Activated effector memory CD4-positive, alpha-beta T cell treated with anti-CD3 and anti-CD28 coated beads, Interleukin-2, amount 50 U/mL, for 16 hours (primary cell): ENCODE data around the gene GCK.
"Not testable (repeated sequence)": the region's sequence is repeated elsewhere in the genome, so short reads cannot be mapped to it uniquely, and the experiment has no call there.

Experiments
- DNase-seq: peaks from one replicate; pipeline ENCODE4 v3.0.0-alpha.2; 2020

Gene GCK

GRCh38 chr7:44200699-44201461 is 11.6 kb upstream of the GCK start, which contains the start of gene YKT6:
Gene YKT6 (plus strand): TSS chr7:44200978. CDS start chr7:44201136, 158 bp downstream.
- DNase-seq = peak; percentile 98

- DNase-seq = not testable (repeated sequence)
Observed at GRCh38 chr7:44200163-44200562, 10.9 kb upstream of the GCK start.

GRCh38 chr7:44197474-44197873 is 8.2 kb upstream of the GCK start:
- no peak for DNase-seq

- DNase-seq = no peak
Observed at GRCh38 chr7:44196450-44196872, 7.2 kb upstream of the GCK start.

GRCh38 chr7:44195889-44196288 is 6.7 kb upstream of the GCK start:
- peak; percentile 10 for DNase-seq

- no peak for DNase-seq
Observed at GRCh38 chr7:44194562-44195145, 5.4 kb upstream of the GCK start.

- DNase-seq = peak; percentile 77
Observed at GRCh38 chr7:44194069-44194468, 4.8 kb upstream of the GCK start.

GRCh38 chr7:44193011-44193802 is 4.0 kb upstream of the GCK start:
- DNase-seq = no peak

- DNase-seq = no peak
Observed at GRCh38 chr7:44191171-44191570, 1.9 kb upstream of the GCK start.

GRCh38 chr7:44189993-44190872 is 994 bp upstream of the GCK start:
- DNase-seq = no peak

GRCh38 chr7:44188480-44189225 is 586 bp downstream of the GCK start:
- DNase-seq = no peak

- no peak for DNase-seq
Observed at GRCh38 chr7:44187636-44188416, 1.4 kb downstream of the GCK start.

GRCh38 chr7:44186736-44187135 is 2.5 kb downstream of the GCK start:
- no peak for DNase-seq

- DNase-seq = no peak
Observed at GRCh38 chr7:44185729-44186128, 3.5 kb downstream of the GCK start.

GRCh38 chr7:44184873-44185446 is 4.3 kb downstream of the GCK start:
- DNase-seq = no peak

GRCh38 chr7:44184206-44184872 is 4.9 kb downstream of the GCK start:
- DNase-seq = no peak

GRCh38 chr7:44183386-44183785 is 5.9 kb downstream of the GCK start:
- DNase-seq = no peak

GRCh38 chr7:44182827-44183226 is 6.4 kb downstream of the GCK start:
- no peak for DNase-seq

- no peak for DNase-seq
Observed at GRCh38 chr7:44180631-44181030, 8.6 kb downstream of the GCK start.

GRCh38 chr7:44177570-44178131 is 11.6 kb downstream of the GCK start:
- no peak for DNase-seq
